GM21786 (cell line): ENCODE data around the gene EPHA1.

ENCODE experiments used
- ATAC-seq: cut with Tn5 transposase; IDR thresholded peaks from one replicate; pipeline ENCODE4 v1.9.1; 2021; ENCODE audit not compliant: unreplicated experiment

EPHA1 gene

DNA sequence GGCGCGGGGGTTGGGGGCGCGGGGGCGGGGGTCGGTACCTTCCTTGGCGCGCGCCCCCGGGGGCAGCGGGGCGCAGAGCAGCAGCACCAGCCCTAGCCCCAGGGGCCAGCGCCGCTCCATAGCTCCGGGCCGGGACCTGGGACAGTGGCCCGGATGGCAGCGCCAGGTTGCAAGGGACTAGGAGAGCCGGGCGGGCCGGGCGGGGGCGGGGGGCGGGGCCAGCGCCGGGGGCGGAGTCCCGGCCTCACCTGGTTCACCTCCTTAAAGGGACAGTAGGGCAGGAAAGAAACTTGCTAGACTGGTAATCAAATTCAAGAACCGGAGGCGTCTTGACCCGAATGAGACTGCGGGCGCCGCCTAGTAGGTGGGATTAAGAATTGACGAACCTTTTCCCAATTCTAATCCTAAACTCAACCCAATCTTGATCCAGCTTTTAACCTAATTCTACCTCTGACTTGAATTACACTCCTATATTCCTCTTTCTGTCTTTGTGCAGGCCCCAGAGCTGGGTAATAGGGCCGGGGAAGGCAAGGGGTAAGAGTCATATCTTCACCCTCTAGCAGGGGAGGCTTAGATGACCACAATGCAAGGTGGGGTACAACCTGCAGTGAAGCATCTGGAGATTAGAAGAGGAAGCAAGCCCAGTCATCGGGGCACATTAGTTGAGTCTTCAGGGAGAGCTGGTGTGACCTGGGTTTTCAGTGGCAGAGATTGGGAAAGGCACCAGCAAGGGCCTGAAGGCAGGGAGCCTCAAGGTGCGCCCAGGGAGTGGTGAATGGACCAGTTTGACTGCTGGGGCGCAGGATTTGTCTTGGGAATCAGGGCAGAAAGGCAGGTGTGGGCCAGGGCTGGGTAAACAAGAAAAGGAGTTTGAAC lies at the start of gene EPHA1:
TSS of gene EPHA1 (minus strand) at position 171 of the 876 bp plus-strand sequence. CDS start at position 120, 51 bp downstream.
- ATAC-seq = no peak

DNA sequence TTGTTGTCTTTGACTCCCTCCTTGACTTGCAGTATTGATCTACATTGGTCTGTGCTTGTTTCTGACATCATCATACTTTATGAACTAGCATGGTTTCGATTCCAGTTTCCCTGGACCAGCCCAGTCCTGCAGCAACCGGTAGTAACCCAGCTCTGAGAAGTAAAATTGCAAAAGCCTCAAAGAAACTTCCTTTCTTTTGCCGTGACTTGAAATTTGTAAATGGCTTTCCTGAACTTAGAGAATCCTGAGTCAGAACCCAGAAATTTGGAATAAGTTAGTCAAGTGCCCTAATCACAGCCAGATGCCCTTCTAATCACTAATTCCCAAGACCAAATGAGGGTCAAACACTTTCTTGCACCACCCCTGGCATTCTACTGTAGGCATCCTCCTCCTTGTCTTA lies 49.6 kb upstream of the EPHA1 start:
- no peak for ATAC-seq

DNA sequence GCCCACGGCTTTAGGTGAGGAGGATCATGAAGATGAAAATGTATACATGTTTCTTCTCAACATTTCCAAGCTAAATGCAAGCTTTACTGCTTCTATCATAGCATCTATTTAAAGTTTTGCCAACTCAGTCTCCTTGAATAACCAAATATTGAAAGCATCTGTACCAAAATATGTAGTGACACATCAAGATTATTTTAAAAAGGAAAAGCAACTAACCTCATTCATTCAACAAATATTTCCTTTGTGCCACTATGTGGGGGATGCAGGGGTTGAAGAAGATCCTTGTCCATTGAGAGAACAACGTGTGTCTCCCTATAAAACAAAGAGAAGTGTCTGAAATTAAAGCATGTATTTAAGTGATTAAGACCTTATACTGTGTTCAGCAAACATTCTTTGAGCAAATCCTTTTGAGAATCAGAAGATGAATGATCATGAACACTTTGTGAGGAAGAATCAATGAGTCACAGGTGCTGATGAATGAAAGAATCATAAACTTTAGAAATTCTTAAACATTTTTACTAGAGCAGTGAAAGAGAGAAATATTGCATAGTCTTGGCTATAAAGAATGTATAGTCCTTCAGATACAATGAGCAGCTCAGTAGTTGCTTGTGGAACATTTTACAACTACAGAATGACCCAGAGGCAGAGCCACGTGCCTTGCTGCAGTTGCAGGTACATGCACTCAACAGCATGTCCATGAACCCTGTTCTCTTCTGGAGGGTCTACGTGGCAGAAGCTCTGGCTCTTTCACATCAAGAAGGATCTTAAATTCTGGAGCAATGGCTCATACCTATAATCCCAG lies 48.5 kb upstream of the EPHA1 start:
- no peak for ATAC-seq

DNA sequence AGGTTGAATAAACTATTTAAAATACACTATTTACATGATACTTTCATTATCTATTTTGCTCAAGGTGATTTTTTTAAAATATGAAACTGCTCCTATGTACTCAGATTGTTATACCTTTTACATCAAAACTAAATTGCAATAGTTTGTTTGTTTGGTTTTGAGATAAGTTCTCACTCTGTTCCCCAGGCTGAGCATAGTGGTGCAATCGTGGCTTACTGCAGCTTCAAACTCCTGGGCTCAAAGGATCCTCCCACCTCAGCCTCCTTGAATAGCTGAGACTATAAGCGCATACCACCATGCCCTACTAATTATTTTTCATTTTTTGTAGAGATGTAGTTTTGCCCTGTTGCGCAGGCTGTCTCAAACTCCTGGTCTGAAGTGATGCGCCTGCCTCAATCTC lies 47.3 kb upstream of the EPHA1 start:
- ATAC-seq = no peak

DNA sequence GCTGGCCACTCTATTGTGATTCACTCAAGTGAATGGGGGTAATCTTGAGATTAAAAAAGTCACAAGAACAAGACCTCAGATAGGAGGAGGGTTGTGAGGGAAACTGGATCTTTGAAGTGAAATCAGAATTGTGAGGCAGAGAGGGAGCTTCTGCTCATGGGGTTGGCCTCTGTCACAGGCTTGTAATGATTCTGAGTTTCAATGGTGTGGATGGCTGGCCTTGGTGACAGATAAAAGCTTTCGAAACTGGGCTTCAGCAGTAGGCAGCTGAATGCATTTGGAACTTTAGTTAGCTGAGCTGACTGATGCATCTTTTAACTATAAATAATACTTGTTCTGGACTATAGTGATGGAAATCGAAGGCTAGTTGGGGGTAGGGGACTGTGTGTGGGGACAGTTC lies 46.8 kb upstream of the EPHA1 start:
- no peak for ATAC-seq

DNA sequence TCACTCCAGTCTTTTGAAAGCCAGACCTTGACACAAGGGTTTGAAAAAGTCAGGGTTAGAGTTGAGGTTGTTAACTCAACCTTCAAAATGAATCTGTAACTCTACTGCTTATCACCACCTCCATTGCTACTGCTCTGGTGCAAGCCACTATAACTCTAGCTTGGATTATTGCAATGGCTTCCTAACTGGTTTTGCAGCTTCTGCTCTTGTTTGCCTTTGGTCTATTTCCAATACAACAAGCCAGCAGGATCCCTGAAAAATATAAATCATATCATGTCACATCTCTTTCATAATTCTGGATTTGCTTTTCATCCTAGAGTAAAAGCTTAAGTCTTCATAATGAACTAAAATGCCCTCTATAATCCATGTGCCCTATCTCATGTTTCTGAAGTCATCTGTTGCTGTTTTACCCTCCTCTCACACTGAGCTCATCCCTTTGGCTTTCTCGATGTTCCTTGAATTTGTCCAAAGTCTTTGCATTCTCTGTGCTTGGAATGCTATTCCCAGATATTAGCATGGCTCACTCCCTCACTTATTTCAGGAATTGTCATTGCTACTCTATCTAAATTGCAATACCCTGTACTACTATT lies 45.5 kb upstream of the EPHA1 start:
- ATAC-seq = no peak

DNA sequence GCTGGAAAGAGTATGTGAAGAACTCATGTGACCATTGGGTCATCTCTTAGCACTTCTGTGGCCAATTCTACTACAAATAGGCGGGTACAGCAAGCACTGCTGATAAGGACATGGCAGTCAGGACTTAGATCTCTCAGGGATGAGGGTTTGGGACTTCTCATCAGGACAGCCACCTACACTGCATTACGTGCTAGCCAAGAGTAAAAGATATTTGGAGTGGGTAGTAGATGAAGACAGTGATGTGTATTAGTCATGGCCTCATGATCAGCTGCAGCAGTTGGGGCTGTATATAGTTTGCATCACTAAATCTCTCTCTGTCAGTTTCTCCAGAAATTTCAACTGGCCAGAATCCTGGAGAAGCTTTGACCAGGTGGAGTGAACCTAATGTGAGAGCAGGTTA lies 43.8 kb upstream of the EPHA1 start:
- ATAC-seq = no peak

DNA sequence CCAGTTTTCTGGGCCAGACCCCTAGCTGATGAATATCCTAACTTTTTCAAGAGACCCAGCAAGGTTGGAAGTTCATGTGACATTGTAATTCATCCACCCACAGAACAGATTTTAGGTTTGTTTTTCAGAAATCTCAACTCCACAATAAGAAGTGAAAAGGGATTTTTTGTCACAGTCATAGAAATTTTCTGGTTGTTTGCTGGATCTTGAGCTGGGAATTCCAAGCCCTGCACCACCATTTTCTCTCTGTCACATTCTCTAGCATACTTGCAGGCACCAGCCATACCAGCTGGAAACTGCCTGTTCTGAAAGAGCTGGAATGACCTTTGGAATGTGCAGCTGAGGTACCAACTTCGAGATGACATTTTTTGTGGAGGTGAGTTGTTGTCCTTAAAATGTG lies 43.1 kb upstream of the EPHA1 start:
- ATAC-seq = no peak

DNA sequence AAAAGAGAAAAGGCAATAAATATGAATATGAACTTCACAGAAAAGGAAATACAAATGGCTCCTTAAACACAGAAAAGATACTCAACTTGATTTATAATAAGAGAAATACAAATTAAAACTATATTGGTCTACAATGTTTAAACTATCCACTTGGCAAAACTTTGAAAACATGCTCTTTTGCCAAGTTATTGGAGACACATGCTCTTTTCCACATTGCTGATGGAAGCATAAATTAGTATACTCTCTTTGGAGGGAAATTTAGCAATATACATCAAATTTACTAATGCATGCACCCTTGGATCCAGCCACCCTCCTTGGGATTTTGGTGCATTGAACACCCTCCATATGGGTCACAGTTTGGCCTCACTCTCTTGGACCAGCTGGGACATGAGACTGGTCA lies 42.5 kb upstream of the EPHA1 start:
- no peak for ATAC-seq

DNA sequence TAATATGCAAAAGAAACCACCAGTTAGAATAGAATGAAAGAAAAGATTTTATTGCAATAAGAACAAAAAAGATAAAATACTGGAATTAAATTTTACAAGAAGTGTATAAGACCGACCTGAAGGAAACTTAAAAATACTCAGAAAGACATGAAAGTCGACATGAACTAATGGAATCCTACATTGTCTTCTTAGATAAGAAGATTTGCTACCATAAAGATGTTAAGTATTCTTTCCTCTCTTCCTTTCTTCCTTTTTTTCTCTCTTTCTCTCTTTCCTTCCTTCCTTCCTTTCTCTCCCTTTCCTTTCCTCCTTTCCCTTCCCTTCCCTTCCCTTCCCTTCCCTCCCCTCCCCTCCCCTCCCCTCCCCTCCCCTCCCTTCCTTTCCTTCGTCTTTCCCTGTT lies 41.1 kb upstream of the EPHA1 start:
- no peak for ATAC-seq

DNA sequence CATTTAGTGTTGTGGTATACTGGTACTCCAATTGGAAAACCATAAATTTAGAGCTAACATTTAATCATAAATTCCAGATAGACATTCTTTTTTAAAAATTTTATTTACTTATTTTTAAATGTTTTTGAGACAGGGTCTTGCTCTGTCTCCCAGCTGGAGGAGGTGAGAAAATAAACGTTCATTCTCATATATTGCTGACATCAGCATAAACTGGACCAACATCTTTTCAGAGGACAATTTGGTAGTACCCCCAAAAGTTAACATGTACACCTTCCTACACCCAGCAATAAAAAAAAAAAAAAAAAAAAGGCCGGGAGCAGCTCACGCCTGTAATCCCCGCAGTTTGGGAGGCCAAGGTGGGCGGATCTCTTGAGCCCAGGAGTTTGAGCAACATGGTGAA lies 39.8 kb upstream of the EPHA1 start:
- no peak for ATAC-seq

DNA sequence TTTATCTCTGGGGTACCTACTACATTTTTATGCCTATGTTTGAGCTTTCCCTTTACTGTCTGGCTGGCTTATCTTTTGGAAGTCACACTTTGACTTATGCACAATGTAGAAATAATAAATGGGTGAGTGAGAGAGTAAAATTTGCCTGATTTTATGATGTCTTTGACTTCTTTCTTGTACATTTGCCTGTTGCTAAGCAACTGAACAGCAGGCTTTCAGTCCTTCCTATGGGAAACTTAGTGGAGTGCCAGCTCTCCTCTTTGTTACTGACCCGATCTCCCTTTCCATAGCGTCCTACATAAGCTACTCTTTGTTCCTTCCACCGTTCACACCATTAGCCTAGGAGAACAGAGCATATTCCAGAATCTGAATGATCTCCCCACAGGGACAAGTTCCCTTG lies 38.8 kb upstream of the EPHA1 start:
- ATAC-seq = no peak

DNA sequence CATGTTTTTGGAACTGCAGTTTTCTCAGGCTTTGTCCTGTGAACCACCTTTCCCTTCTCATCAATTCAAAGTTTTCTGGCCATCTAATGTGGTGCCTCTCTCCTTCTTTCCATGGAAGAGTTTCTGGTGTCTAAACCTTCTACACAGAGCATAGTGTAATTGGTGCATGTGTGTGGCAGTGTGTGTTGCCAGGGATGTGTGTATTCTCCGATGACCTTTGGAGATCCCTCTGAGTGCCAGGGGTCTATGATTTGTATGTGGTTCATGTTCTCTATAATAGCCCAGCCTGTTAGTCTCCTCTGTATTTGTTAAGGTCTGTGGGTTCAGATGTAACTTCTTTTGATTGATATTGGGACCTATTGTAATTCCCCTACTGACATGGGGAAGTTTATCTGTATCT lies 36.1 kb upstream of the EPHA1 start:
- no peak for ATAC-seq

DNA sequence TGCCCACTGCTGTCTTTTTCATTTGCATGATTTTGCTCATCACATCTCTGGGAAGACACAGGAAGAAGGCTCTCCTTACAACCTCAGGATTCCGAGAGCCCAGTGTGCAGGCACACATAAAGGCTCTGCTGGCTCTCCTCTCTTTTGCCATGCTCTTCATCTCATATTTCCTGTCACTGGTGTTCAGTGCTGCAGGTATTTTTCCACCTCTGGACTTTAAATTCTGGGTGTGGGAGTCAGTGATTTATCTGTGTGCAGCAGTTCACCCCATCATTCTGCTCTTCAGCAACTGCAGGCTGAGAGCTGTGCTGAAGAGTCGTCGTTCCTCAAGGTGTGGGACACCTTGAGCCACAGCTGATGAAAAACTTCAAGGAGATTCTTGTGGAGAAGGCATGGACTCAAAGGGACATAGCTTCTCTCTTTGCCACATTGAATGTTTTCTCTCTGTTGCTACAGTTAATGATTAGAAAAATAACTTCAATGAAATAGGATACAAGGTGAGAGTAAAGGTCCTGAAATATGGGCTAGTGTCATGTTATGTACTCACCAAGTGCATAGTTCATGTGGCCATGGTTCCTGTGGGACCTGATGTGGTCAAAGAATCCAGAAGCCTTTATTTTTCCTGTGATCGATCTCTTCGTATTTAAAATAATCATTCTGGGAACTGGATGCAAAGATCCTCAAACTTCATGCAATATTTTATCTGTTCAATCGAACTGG lies 35.6 kb upstream of the EPHA1 start:
- no peak for ATAC-seq

DNA sequence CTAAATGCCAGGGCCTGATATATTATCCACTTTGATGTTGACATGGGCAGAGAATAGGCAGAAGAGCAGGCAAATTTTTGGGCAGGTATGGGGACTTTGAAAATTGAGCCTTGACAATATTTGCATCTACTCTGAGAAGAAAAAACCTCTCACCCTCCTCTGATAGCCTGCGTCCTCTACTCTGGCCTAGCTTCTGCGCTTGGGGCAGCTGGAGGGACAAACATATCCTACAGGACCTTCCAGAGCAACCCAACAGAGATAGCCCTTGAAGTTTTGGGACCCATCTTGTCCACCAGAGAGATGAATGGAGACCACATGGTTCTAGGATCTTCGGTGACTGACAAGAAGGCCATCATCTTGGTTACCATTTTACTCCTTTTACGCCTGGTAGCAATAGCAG lies 34.5 kb upstream of the EPHA1 start, which contains the start of gene TAS2R60:
TSS of gene TAS2R60 (plus strand) at position 301 of the 400 bp plus-strand sequence. CDS start at position 301, 0 bp downstream.
- ATAC-seq = no peak

DNA sequence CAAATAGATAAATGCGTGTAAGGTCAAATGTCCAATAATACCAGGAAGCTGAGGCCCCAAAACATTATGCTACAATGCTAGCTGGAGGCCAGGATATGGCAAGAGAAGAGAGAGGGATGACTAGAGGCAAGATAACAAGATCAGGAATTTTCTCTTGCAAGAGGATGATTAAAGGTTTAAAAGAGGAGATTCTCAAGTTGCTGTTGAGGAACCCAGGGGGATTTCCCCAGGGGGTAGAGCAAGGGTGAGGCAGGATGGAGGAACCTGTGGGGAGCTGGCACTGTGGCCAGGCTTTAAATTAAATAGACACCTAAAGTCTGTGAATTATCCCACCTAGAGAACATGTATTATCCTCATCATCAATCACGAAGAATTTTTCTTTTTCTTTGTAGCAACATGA lies 31.2 kb upstream of the EPHA1 start:
- no peak for ATAC-seq

DNA sequence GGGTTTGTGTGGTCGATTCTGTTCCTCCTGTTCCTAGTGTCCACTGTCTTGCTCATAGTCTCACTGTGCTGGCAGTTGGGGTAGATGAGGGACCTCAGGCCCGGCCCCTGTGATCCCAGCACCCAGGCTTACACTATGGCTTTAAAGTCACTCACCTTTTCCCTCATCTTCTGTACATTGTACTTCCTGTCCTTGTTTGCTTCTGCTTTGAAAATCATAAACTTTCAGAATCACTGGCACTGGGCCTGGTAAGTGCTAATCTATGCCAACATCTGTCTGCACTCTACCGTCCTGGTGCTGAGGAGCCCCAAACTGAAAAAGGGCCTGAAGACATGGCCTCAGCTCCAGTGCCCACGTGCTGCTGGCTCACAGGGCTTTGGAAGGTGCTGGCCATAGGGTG lies 28.9 kb upstream of the EPHA1 start:
- no peak for ATAC-seq

DNA sequence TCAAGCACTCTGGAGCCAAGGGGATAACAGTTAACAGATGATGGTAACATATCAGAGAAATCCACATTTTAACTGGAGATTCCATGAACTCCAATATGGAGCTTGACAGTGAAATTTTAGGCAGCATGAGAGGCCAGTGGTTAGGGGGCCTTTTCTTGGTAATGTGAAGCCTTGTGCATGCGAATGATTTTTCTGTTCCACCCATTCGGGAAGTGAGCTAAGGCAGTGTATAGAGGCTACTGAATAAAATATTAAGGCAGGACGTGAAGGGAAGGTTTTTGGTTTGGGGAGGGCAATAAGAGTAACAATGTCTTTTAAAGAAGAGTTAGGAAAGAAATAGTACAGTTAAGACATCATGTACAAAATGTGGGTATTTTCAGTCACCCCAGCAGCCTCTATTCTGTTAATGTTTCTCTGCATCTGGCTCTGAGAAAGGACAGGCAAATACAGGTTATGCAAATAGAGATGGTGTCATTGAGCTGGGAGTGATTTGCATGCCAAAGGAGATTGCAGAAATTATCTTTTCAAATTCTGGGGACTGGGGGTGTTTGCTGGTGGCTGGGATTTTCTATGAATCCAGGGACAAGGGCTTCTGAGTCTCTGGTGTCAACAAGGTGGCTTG lies 27.8 kb upstream of the EPHA1 start:
- ATAC-seq = peak; percentile 58

DNA sequence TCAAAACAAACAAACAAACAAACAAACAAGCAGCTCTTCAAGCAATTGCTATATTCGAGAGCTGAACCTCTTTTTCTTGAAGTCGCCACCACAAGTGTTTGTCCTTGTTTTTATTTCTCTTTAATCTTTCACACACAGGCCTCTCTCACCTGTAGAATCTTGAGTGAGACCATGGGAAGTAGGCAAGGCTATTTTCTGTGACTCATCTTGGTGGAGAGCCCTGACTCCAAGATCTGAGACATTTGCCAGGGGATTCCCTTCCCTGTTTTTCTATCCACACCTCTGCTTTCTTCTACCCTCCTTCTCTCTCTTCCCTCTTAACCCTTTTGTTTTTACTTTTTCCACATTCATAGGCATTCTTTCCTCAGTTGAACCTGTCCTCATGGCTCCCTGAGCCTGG lies 26.6 kb upstream of the EPHA1 start:
- no peak for ATAC-seq

DNA sequence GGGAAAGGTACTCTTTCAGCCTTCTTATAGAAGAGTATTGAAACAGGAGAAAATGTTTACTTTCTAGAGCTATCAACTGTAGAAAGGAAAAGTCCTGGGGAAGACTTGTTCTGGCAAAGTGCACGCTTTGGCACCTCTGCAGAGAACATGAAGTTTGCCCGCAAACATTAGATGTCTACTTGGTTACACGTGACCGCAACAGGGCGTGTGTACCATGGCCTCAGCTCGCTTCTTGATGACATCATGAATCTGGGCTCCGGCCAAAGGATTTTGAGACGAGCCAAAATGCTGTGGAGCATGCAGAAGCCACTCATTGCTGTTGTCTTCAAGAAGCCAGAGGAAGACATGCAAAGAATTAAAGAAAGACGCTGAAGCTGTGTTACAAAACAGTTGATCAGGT lies 26.0 kb upstream of the EPHA1 start:
- ATAC-seq = no peak

DNA sequence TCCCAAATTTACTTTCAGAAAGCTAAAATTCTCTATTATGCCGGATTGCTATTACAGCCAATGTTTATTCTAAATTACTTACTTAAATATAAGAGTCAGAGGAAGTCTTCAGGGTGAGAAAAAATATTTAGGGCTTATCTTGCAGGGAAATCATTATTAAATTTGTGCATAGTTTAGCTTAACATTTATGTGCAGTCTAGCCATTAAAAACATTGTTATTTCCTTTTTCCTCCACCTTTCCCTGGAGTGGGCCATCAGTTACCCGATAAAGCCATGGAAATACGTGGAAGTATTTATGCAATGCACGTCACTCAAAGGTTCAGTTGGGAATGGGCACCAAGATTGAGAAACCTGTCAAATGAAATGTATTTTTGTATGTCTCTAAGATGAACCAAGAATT lies 25.1 kb upstream of the EPHA1 start:
- ATAC-seq = no peak
